SJCRH30 (cell line): ENCODE results near the gene PLIN5. TPM values are rescaled to one million over a fixed set of nuclear protein-coding genes. Genes with fewer than 3 reads are reported as not detected.
"Not testable (repeated sequence)": the region's sequence is repeated elsewhere in the genome, so short reads cannot be mapped to it uniquely, and the experiment has no call there.

Source experiments
- DNase-seq, 2 experiments: peaks; one replicate each; pipeline ENCODE4 v3.0.0-alpha.2; 2015 to 2020
- H3K27ac ChIP-seq: fragments of 250-450 bp; sonication (Bioruptor Pico); 2 replicates; pipeline ENCODE4 v1.5.1; 2020; ENCODE audit warnings: mild to moderate bottlenecking, moderate library complexity
- H3K27me3 ChIP-seq: fragments of 250-450 bp; sonication (Bioruptor Pico); 2 replicates; pipeline ENCODE4 v1.5.1; 2020; ENCODE audit warnings: mild to moderate bottlenecking, moderate library complexity
- H3K36me3 ChIP-seq: fragments of 250-450 bp; sonication (Bioruptor Pico); 2 replicates; pipeline ENCODE4 v1.5.1; 2020; ENCODE audit warnings: mild to moderate bottlenecking, moderate library complexity
- H3K4me1 ChIP-seq: fragments of 250-450 bp; sonication (Bioruptor Pico); 2 replicates; pipeline ENCODE4 v1.5.1; 2020; ENCODE audit warnings: mild to moderate bottlenecking, moderate library complexity
- H3K4me3 ChIP-seq: fragments of 250-450 bp; sonication (Bioruptor Pico); 2 replicates; pipeline ENCODE4 v1.5.1; 2020; ENCODE audit warnings: mild to moderate bottlenecking, moderate library complexity
- H3K9me3 ChIP-seq: fragments of 250-450 bp; sonication (Bioruptor Pico); replicated peaks from 2 replicates; pipeline ENCODE4 v1.5.1; 2020; ENCODE audit warnings: mild to moderate bottlenecking, moderate library complexity
- total RNA-seq: library from RNA; depleted of rRNA; stranded (reverse); fragments of >200 nt; shearing (Covaris generic); gene quantifications from 2 replicates; pipeline ENCODE4 v1.2.3, GENCODE V29; 2014

PLIN5 gene
- total RNA-seq, 1 experiment from 2014 or later = 1.1 TPM

DNA sequence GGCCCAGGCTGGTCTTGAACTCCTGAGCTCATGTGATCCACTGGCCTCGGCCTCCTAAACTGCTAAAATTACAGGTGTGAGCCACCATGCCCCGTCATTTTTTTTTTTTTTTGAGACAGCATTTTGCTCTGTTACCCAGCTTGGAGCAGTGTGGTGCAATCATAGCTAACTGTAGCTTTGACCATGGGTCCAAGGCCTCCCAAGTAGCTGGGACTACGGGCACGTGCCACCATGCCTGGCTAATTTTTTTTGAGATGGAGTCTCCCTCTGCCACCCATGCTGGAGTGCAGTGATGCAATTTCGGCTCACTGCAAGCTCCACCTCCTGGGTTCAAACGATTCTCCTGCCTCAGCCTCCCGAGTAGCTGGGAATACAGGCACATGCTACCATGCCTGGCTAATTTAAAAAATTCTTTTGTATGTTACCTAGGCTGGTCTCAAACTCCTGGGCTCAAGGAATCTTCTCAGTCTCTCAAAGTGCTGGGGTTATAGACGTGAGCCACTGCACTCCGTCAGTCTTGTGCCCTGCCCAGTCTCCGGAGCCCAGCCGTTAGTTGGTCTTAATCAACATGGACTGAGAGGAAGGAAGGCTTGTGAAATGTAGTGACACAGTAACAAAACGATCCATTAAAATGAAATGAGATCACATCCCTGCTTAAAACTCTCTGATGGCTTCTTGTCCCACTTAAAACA is 6.2 kb upstream of the PLIN5 start:
- Histone ChIP-seq H3K27me3 (no peaks in the 10 kb centered on the region), H3K36me3 (peaks cover 16% of the 10 kb centered on the region), H3K4me1 (peaks cover 11% of the 10 kb centered on the region), H3K4me3 (no peak overlapping the region), H3K9me3 (no peaks in the 10 kb centered on the region), H3K27ac (no peak overlapping the region)
- DNase-seq = no peak

DNA sequence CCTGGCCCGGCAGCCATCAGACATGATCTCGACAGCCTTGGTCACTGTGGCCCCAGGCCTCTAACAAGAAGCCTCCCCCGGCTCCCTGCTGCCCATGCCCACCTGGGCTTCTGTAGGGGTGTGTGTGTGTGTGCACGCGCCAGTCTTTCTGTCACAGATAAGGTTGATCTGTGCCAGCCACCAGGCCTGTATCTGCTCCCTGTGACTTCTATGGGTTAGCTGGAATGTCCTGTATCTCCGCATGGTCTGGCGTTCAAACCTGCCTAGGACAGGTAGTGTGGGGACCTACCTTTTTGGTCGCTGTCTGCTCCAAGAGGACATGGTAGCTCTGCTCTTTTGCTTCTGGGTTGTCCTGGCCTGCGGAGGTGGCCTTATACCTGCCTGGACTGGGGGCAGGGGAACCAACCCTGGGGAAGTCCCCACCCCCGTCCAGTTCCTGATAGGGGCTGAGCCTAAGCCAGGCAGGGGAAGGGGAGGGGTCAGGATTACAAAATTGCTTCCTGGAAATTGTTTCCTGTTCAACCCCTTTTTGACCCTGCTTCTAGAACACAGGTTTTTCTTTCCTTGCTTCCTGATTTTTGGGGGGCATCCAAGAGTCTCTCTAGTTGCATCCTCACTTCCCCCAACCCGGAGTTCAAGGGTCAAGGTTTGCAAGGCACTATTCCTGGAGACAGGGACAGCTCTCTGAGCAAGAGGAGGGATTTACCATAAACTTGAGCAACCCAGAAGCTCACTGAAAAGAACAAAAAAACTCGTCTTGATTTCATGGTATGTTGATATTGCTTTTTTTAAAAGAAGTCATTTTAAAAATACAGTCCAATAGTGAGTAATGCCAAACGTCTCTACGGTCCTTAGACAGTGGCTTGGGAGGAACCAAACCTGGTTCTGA is 4.9 kb upstream of the PLIN5 start, which contains the start of gene LRG1:
Gene LRG1, minus strand, starts transcription at position 344 of the 889 bp plus-strand sequence. Its CDS starts 23 bp downstream, at position 321.
- Histone ChIP-seq H3K4me3 (no peak within 1 kb of the TSS), H3K9me3 (no peaks in the 10 kb centered on the region), H3K4me1 (peaks cover 18% of the 10 kb centered on the region), H3K27me3 (no peaks in the 10 kb centered on the region), H3K27ac (no peak within 1 kb of the TSS), H3K36me3 (peaks cover 7% of the 10 kb centered on the region)
- DNase-seq = no peak

DNA sequence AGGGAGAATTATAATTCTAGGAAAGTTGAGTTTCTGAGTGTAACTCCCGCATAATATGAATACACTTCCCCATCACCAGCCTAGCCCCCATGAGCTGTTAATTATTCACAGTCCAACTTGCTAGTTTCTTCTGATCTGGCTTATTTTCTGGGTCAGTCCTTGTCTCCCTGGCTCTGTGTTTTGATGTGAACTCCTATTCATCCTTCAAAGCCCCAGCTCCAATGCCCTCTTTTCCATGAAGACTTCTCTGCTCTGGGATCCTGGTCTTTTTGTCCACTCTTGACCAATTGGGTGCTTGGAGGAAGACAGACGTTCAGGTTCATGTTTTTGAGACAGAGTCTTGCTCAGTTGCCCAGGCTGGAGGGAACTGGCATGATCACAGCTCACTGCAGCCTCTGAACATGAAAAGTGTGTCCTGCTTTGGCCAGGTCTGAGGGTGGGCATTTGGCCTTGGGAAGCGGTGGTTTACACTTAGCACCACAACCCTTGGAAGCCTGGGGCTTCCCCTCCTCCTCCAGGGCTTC is 4.2 kb upstream of the PLIN5 start:
- H3K4me3 ChIP-seq = no peak overlapping the region
- H3K9me3 ChIP-seq = no peaks in the 10 kb centered on the region
- no peak for DNase-seq
- peaks cover 18% of the 10 kb centered on the region for H3K4me1 ChIP-seq
- H3K36me3 ChIP-seq = 0 out of 2 replicates have a peak, but pooled peaks cover under 1% of the 10 kb centered on the region
- H3K27ac ChIP-seq = no peak overlapping the region
- no peaks in the 10 kb centered on the region for H3K27me3 ChIP-seq

DNA sequence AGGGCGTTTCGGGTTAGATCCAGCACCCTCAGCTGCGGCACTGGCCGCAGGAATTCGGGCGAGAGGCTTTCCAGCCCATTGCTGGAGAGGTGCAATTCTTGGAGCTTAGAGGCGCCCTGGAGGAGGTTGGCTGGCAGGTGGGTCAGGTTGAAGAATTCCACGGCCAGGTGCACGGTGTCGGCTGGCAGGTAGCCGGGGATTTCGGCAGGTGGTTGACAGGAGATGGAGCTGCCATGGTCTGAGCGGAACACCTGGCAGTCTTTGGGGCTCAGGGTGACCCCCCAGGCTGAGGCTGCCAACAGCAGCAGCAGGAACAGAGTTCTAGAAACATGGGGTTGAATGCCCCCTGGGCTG is 3.6 kb upstream of the PLIN5 start:
- DNase-seq = no peak
- H3K4me3 ChIP-seq = no peak overlapping the region
- no peak overlapping the region for H3K27ac ChIP-seq
- no peaks in the 10 kb centered on the region for H3K9me3 ChIP-seq
- no peaks in the 10 kb centered on the region for H3K36me3 ChIP-seq
- no peaks in the 10 kb centered on the region for H3K27me3 ChIP-seq
- H3K4me1 ChIP-seq = peaks cover 18% of the 10 kb centered on the region

DNA sequence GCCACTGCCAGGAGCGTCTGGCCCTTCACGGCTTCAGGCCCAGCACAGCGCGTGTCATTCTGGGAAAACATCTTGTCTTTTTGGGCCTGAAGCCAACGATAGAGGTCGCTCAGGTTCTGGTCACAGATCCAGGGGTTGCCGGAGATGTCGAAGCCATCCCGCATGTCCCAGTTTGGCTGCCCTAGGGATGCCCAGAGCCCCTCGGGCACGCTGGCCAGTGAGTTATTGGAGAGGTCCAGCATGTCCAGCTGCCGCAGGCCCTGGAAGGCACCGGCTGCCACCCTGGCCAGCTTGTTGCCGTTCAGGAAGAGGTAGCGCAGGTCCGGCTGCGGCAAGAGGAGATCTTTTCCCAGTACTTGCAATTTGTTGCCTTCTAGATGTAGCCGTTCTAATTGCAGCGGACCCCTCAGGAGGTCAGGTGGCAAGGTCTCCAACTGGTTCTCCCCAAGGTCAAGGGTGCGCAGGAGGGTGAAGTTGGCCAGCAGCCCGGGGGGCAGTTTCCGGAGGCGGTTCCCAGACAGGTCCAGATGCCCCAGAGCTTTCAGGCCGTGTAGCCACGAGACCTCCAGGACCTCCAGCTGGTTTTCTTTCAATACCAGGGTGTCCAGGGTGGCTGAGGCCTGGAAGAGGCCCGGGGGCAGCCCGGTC is 3.1 kb upstream of the PLIN5 start:
- no peak overlapping the region for H3K4me3 ChIP-seq
- no peaks in the 10 kb centered on the region for H3K36me3 ChIP-seq
- peaks cover 18% of the 10 kb centered on the region for H3K4me1 ChIP-seq
- H3K9me3 ChIP-seq = no peaks in the 10 kb centered on the region
- H3K27ac ChIP-seq = no peak overlapping the region
- no peak for DNase-seq
- no peaks in the 10 kb centered on the region for H3K27me3 ChIP-seq

DNA sequence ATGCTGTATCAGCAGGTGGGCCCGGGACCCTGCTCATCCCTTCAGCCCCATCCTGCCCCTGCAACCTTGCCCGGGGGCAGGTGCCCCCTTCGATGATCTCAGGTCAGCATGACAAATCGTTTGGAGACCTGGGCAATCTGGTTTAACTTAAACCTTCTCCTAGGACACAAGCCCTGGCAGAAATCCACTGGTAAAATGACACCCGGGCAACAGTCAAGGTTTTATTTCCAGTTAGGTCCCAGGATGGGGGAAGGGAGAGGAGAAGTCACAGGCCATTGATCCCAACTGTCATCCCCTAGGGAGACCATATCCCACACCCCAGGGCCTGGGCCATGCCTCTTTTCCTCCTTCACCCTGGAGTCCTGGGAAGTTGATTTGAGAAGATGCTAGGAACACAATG is 1.8 kb upstream of the PLIN5 start:
- DNase-seq = peak in 1 of 2 experiments; percentile 54
- H3K27me3 ChIP-seq = 0 out of 2 replicates have a peak, but pooled peaks cover 3% of the 10 kb centered on the region
- H3K27ac ChIP-seq = no peak overlapping the region
- peaks cover 18% of the 10 kb centered on the region for H3K4me1 ChIP-seq
- H3K36me3 ChIP-seq = no peaks in the 10 kb centered on the region
- H3K4me3 ChIP-seq = no peak overlapping the region
- H3K9me3 ChIP-seq = no peaks in the 10 kb centered on the region

DNA sequence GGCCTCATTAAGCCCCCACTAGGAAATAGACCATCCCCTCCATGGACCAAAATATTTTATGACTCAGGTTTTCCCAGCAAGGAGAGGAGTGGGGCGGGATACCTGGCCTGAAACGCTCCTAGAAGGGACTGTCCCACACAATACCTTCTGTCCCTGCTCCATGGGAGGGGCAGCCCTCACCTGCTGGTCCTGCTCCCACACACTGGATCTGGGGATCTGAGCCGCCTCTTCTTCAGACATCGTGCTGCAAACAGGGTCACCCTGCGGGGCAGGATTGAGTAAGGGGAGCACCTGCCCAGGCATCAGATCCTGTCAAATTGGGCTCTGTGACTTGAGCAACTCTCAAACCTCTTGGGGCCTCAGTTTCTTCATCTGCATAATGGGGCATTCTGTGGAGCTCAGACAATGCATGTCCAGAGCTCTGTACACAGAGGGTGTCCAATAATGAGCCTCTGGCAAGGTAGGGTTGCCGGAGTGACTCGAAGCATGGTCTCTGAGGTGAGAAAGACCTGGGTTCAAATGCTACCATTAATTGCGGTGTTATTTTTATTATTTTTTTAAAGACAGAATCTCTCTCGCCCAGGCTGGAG is 1.1 kb downstream of the PLIN5 start:
- no peaks in the 10 kb centered on the region for H3K36me3 ChIP-seq
- DNase-seq = no peak
- H3K4me1 ChIP-seq = peaks cover 18% of the 10 kb centered on the region
- no peaks in the 10 kb centered on the region for H3K9me3 ChIP-seq
- 0 out of 2 replicates have a peak, but pooled peaks cover 6% of the 10 kb centered on the region for H3K27me3 ChIP-seq
- H3K27ac ChIP-seq = no peak overlapping the region
- no peak overlapping the region for H3K4me3 ChIP-seq

DNA sequence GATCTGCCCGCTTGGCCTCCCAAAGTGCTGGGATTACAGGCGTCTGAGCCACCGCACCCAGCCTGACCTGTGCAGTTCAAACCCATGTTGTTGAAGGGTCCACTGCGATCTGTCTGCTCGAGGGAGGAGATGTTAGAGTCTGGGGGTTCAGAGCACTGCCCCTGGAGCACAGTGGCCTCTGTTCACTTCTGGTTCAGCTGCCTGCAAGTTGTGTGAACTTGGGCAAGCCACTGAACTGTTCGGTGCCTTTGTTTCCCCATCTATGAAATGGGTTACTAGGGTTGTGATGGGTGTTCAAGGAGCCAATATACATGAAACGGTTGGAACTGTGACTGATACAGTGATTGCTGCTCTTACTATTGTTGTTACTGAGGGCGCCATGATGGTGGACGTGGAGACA is 1.7 kb downstream of the PLIN5 start:
- Histone ChIP-seq H3K36me3 (no peaks in the 10 kb centered on the region), H3K27me3 (0 out of 2 replicates have a peak, but pooled peaks cover 9% of the 10 kb centered on the region), H3K9me3 (no peaks in the 10 kb centered on the region), H3K4me1 (peaks cover 18% of the 10 kb centered on the region), H3K4me3 (no peak overlapping the region), H3K27ac (no peak overlapping the region)
- no peak for DNase-seq

DNA sequence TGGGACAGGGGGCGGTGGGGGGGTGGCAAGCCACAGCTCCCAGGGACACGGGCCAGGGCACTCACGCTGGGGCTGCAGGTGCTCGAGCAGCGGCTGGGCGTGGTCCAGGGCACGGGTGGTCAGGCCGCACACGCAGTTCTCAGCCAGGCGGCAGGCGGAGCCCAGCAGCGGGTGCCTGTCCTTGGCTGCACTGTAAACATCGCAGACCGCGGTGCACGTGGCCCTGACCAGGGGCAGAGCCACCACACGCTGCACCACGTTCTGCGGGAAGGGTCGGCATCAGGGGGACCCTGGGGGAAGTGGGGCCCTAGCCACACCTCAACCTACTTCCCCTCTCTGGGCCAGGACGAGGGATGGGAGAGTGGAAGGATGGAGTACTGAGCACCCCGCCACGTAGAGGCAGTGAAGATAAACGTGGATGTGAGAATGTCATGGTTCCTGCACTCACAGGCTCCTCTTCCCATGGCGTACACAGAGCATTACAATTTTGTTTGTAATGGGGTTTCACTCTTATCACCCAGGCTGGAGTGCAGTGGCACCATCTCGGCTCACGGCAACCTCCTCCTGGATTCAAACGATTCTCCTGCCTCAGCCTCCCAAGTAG is 3.4 kb downstream of the PLIN5 start:
- no peaks in the 10 kb centered on the region for H3K36me3 ChIP-seq
- H3K27me3 ChIP-seq = 0 out of 2 replicates have a peak, but pooled peaks cover 9% of the 10 kb centered on the region
- H3K4me3 ChIP-seq = no peak overlapping the region
- H3K4me1 ChIP-seq = peaks cover 12% of the 10 kb centered on the region
- H3K9me3 ChIP-seq = no peaks in the 10 kb centered on the region
- no peak overlapping the region for H3K27ac ChIP-seq
- DNase-seq = peak; percentile 41 to 45

DNA sequence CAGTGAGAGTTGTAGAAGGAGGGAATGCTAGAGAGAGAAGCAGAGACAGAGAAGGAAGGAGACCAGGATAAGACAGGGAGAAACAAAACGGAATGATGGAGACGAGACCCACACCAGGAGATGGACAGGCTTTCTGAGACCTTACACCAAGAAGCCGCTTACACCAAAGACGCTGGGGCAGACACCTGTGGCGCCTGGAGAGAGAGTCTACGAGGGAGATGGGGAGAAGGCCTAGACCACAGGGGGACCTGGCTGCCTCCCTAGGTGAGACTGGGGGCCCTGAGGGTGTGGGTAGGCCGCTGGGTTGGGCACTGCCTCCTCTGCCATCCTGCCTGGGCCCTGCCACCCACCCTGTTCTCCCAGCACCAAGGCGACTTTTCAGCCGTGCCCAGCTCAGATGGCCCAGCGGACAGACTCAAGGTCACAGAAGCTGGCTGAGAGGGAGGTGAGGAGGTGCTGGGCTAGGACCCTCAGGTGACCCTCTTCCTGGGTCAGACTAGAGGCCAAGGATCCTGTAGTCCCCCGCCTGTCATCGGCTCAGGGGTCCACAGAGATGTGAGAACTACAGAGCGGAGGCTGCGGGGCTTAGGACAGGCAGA is 5.0 kb downstream of the PLIN5 start:
- Histone ChIP-seq H3K9me3 (no peaks in the 10 kb centered on the region), H3K4me1 (peaks cover 3% of the 10 kb centered on the region; the same call in 1 of the 2 replicates), H3K36me3 (no peaks in the 10 kb centered on the region), H3K27me3 (0 out of 2 replicates have a peak, but pooled peaks cover 9% of the 10 kb centered on the region), H3K4me3 (no peak overlapping the region), H3K27ac (no peak overlapping the region)
- no peak for DNase-seq

DNA sequence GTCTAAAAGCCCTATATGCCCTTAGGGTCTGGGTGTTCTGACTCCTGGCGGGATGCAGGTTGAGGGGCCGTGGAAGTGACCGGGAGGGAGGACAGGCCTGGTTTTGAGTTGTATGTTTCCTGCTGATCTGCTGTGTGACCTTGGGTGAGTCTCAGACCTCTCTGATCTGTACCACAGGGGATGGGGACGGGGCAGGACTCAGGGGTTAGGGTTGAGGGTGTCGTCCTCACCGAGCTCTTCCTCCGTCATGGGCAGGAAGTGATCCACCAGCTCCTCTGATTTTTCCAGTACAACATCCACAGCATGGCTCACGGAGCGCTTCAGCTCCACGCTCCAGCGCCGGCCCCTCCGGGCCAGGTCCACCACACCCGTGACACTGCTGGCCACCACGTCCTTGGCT is 6.2 kb downstream of the PLIN5 start:
- Histone ChIP-seq H3K4me3 (no peak overlapping the region), H3K27ac (no peak overlapping the region), H3K9me3 (no peaks in the 10 kb centered on the region), H3K4me1 (0 out of 2 replicates have a peak, but pooled peaks cover 3% of the 10 kb centered on the region), H3K27me3 (0 out of 2 replicates have a peak, but pooled peaks cover 9% of the 10 kb centered on the region), H3K36me3 (no peaks in the 10 kb centered on the region)
- no peak for DNase-seq

DNA sequence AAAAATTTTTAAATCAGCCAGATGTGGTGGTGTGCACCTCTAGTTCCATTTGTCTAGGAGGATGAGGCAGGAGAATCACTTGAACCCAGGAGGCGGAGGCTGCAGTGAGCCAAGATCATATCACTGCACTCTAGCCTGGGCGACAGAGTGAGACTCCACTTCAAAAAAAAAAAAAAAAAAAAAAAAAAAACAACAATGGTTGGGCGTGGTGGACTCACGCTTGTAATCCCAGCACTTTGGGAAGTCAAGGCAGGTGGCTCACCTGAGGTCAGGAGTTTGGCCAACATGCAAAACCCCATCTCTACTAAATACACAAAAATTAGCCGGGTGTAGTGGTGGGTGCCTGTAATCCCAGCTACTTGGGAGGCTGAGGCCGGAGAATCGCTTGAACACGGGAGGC is 7.6 kb downstream of the PLIN5 start:
- not testable (repeated sequence) for H3K4me3 ChIP-seq, H3K4me1 ChIP-seq, DNase-seq, H3K9me3 ChIP-seq, H3K36me3 ChIP-seq, H3K27ac ChIP-seq, H3K27me3 ChIP-seq

DNA sequence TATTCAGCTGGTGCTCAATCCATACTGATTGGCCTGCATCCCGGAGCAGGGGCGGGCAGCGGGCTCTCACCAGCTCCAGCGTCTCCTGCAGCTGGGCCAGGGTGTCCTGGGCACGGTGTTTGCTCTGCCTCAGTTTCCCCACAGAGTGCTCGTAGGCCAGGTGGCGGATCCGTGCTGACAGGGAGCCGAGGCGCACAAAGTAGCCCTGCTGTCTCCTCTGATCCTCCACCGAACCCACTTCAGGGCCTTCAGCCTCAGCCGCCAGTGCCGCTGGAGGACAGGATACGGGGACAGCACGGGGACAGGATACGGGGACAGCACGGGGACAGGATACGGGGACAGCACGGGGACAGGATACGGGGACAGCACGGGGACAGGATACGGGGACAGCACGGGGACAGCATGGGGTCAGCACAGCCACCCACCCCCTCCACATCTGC is 9.4 kb downstream of the PLIN5 start:
- H3K4me3 ChIP-seq = no peak overlapping the region
- H3K36me3 ChIP-seq = no peaks in the 10 kb centered on the region
- H3K27ac ChIP-seq = no peak overlapping the region

More for the DNA sequence above, 9.4 kb downstream of the PLIN5 start:
- Histone ChIP-seq H3K9me3 (no peaks in the 10 kb centered on the region), H3K4me1 (peaks cover 8% of the 10 kb centered on the region; the same call in 1 of the 2 replicates), H3K27me3 (0 out of 2 replicates have a peak, but pooled peaks cover 5% of the 10 kb centered on the region)
- no peak for DNase-seq
